ENCODE data around the gene PHACTR1. TPM values are rescaled to one million over a fixed set of nuclear protein-coding genes. Genes with fewer than 3 reads are reported as not detected.

The PHACTR1 gene
- total and polyA plus RNA-seq, 12 donors: 0.77 to 16.0 (median 3.5) TPM

GRCh38 chr6:12769556-12770256 is 53.1 kb downstream of the PHACTR1 start:
- Histone ChIP-seq H3K36me3 (replicated peaks in 1 of 2) (no peaks in the 10 kb centered on the region), H3K9me3 (replicated peaks in 1 of 3) (no peaks in the 10 kb centered on the region), H3K27me3 (peaks cover 2% of the 10 kb centered on the region), H3K4me3 (no peak overlapping the region), H3K27ac (no peak overlapping the region), H3K4me1 (replicated peaks in 1 of 2) (no peaks in the 10 kb centered on the region)
- no peak for TF ChIP-seq POLR2A (IDR thresholded peaks at IDR 0.05)
- no peak for TF ChIP-seq CTCF (IDR thresholded peaks at IDR 0.05)
- WGBS, 4 donors: 57 to 66% (median 61%) methylated on average over 9 of the region's 9 CpGs
- no peak for DNase-seq
- intact Hi-C loops (cut with DNase I): no loop called here

- 66 to 74% (median 72%) methylated on average over 3 of the region's 3 CpGs for WGBS, 4 donors
- TF ChIP-seq POLR2A (IDR thresholded peaks at IDR 0.05) (no peak), CTCF (IDR thresholded peaks at IDR 0.05) (no peak)
- Histone ChIP-seq H3K9me3 (replicated peaks in 1 of 3) (no peaks in the 10 kb centered on the region), H3K36me3 (replicated peaks in 1 of 2) (no peaks in the 10 kb centered on the region), H3K4me1 (replicated peaks in 1 of 2) (no peaks in the 10 kb centered on the region), H3K27me3 (peaks cover 2% of the 10 kb centered on the region), H3K27ac (no peak overlapping the region), H3K4me3 (no peak overlapping the region)
- no peak for DNase-seq
- intact Hi-C loops (cut with DNase I): no loop called here
Measured at GRCh38 chr6:12772416-12772815, 55.8 kb downstream of the PHACTR1 start.

GRCh38 chr6:12776291-12776690 is 59.7 kb downstream of the PHACTR1 start:
- no peak for DNase-seq
- no peak for TF ChIP-seq POLR2A (IDR thresholded peaks at IDR 0.05)
- TF ChIP-seq CTCF (IDR thresholded peaks at IDR 0.05): no peak
- no peaks in the 10 kb centered on the region for H3K4me1 ChIP-seq (replicated peaks in 1 of 2)
- H3K27me3 ChIP-seq: no peaks in the 10 kb centered on the region
- H3K27ac ChIP-seq: no peak overlapping the region
- intact Hi-C loops (cut with DNase I): no loop called here
- no peaks in the 10 kb centered on the region for H3K9me3 ChIP-seq (replicated peaks in 1 of 3)
- 53 to 70% (median 62%) methylated on average over 4 of the region's 4 CpGs for WGBS, 4 donors
- H3K36me3 ChIP-seq (replicated peaks in 1 of 2): no peaks in the 10 kb centered on the region
- no peak overlapping the region for H3K4me3 ChIP-seq

GRCh38 chr6:12779772-12780171 is 63.2 kb downstream of the PHACTR1 start:
- TF ChIP-seq POLR2A (IDR thresholded peaks at IDR 0.05): no peak
- H3K27me3 ChIP-seq: no peaks in the 10 kb centered on the region
- no peak overlapping the region for H3K4me3 ChIP-seq
- 78 to 86% (median 83%) methylated on average over 2 of the region's 2 CpGs for WGBS, 4 donors
- no peak overlapping the region for H3K27ac ChIP-seq
- H3K9me3 ChIP-seq (replicated peaks in 1 of 3): no peaks in the 10 kb centered on the region
- DNase-seq: no peak
- H3K36me3 ChIP-seq (replicated peaks in 1 of 2): no peaks in the 10 kb centered on the region
- intact Hi-C loops (cut with DNase I): no loop called here
- no peaks in the 10 kb centered on the region for H3K4me1 ChIP-seq (replicated peaks in 1 of 2)

GRCh38 chr6:12782136-12782535 is 65.6 kb downstream of the PHACTR1 start:
- H3K27me3 ChIP-seq: no peaks in the 10 kb centered on the region
- no peaks in the 10 kb centered on the region for H3K36me3 ChIP-seq (replicated peaks in 1 of 2)
- no peak for TF ChIP-seq CTCF (IDR thresholded peaks at IDR 0.05)
- no peak for TF ChIP-seq POLR2A (IDR thresholded peaks at IDR 0.05)
- H3K27ac ChIP-seq: no peak overlapping the region
- no peaks in the 10 kb centered on the region for H3K4me1 ChIP-seq (replicated peaks in 1 of 2)
- no peak for DNase-seq
- WGBS, 4 donors: 84 to 93% (median 89%) methylated on average over 5 of the region's 5 CpGs
- no peaks in the 10 kb centered on the region for H3K9me3 ChIP-seq (replicated peaks in 1 of 3)
- H3K4me3 ChIP-seq: no peak overlapping the region
- intact Hi-C loops (cut with DNase I): no loop called here
